Left renal cortex interstitium (tissue), 4 donors: ENCODE results near the gene PACSIN3. TPM values are rescaled to one million over a fixed set of nuclear protein-coding genes. Genes with fewer than 3 reads are reported as not detected.
"Not testable (repeated sequence)": the region's sequence is repeated elsewhere in the genome, so short reads cannot be mapped to it uniquely, and the experiment has no call there.

ENCODE experiments used
- DNase-seq, 4 donors: peaks; one replicate each; pipeline ENCODE4 v3.0.0-alpha.2; 2013; ENCODE audit warnings: low read depth in 4 of 4, low spot score in 2 of 4, missing footprints in 1 of 4
- polyA plus RNA-seq, 4 donors: library from polyadenylated mRNA; unstranded; fragments of 120-200 nt; gene quantifications; one replicate each; pipeline ENCODE4 v1.2.1, GENCODE V29; 2013; ENCODE audit not compliant: insufficient read length in 4 of 4

The PACSIN3 gene
- polyA plus RNA-seq, 4 donors = 31.9 to 39.7 (median 34.5) TPM

DNA sequence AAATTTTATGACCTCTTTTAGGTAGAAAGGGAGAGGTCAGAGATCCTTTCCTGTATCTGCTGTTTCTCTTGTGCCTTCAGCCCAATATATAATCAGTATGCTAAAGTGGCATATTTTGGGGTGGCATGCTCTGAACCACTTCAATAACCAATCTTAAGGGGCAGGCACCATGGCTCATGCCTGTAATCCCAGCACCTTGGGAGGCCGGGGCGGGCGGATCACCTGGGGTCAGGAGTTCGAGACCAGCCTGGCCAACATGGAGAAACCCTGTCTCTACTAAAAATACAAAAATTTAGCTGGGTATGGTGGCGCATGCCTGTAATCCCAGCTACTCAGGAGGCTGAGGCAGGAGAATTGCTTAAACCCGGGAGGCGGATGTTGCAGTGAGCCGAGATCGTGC is 11.9 kb upstream of the PACSIN3 start:
- not testable (repeated sequence) for DNase-seq

DNA sequence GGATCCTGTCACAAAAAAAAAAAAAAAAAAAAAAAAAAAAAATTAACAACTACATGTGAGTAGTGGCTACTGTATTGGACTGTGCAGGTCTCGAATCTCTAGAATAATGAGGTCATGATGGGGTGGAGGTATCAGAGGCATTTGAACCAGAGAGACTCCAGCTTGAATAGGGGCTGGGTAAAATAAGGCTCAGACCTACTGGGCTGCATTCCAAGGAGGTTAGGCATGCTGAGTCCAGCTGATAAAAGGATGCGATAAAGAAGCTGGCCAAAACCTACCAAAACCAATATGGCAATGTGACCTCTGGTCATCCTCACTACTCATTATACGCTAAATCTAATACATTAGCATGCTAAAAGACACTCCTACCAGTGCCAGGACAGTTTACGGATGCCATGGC is 5.9 kb upstream of the PACSIN3 start:
- DNase-seq = no peak

DNA sequence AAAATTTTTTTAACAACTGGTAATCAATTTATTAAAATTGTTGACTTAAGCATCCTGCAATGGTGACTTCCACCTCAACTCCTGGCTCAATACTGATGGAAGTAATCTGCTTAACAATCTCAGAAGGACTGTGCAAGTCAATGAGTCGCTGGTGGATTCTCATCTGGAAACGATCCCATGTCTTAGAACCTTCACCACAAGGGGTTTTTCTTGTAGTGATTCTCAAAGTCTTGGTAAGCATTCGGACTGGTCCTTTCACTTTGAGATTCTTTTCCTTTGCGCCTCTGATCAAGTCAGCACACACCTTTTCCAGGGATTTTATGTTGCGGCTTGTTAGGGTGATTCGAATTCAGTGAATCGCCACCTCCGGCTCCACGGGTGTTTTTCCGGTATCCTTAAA is 4.9 kb upstream of the PACSIN3 start:
- not testable (repeated sequence) for DNase-seq

DNA sequence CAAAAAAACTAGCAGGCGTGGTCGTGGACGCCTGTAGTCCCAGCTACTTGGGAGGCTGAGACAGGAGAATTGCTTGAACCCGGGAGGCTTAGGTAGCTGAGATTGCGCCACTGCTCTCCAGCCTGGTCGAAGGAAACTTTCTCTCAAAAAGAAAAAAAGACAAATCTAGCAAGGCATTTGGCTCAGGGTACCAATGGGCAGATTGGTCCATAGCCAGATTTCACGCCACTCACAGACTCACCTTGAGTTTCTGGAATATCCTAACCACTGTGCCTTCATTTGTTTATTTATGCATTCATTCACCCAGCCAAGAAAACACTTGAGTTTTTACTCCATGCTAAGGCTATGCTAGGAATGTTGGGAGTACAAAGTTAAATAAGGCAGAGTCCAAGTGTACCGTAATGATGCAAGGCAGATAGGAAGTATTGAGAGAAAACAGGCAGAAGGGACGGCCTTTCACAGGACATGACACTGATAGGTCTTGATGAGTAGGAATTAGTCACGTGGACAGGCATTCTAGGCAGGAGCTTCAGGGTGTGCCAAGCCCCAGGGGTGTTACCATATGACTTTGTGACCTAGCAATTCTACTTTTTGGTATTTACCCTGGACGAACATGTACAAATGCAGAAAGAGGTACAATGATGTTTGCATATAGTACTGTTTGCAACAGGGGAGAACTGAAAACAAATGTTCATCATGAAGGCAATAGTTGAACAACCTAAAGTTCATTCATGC is 3.0 kb upstream of the PACSIN3 start:
- no peak for DNase-seq

DNA sequence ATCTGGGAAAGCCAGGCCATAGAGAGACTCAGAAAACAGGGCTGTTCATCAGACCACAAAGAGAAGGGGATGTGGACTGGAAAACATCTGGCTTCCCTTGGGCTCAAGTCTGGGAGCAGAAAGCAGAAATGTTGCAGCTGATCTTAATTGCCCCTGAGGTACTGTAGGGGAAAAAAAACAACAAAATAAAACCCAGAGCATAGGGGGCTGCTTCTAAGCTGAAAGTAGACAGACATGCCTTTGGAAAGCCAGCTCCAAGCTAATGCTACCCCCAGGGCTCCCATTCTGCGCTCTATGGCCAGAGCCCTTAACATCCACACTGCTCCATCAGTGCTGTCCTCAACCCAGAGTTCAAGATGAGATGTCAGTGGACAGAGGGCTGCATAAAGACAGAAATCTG is 2.0 kb upstream of the PACSIN3 start:
- DNase-seq = peak in 2 of 4 donors; percentile 21 to 27

DNA sequence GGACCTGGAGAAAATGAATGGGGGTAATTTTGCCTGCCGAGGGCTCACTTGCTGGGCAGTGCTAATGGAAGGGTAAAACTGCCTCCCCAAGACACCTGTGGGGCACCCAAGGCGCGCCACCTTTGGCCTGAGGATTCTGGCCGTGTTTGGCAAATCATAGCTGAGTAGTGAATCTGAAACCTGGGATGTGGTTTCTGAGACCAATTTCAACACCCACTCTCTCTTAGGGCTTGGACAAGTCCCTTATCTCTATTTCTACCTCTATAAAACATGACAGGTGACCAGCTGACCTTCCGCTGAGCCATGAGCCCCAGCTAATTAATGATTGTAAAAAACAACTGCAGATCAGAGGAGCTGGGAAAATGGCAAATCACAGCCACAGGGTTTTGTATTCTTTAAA is 1.5 kb upstream of the PACSIN3 start:
- DNase-seq = no peak

DNA sequence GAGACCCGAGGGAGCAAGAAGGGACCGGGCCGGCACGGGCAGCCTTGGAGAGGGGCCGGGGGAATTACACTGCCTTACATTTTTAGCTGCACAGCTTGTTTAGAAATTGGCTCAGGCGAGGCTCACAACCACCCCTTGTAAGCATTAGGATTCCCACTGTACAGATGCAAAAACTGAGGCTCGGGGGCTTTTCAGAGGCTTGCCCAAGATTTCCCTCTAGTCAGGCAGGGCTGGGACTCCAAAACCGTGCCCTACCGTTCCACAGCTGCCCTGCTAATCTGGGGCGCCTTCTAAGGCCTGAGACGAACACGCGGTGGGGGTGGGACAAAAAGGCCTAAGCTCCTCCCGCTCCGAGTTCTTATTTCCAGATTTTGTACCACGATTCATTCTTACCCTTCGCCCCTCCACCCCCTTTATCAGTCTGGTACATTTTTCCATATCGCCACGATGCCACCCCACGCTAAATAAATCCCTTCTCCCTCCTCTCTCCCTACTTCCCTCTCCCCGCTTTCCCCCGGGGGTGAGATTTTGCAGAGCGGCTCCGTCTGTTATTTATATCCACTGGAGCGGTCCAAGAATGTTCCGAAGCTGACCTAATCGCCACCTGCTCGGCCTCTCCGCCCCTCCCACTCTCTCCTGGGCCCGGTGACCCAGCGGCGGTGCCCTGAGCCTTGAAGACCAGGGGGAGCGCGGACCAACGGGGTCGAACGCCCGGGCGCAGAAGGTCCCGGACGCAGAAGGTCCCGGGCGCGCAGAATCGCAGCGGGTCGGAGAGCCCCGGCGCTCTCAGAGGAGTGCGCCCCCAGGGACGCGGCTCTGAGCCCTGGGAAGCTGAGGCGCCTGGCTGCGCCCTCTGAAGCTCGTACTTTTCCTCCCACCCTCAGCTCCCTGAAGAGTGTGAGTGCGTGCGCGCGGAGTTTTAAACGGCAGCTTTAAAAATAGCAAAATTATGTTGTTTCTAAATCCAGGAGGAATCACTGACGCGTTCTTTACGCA is 764 bp upstream of the PACSIN3 start:
- peak in 3 of 4 donors; percentile 17 to 34 (median 26) for DNase-seq

DNA sequence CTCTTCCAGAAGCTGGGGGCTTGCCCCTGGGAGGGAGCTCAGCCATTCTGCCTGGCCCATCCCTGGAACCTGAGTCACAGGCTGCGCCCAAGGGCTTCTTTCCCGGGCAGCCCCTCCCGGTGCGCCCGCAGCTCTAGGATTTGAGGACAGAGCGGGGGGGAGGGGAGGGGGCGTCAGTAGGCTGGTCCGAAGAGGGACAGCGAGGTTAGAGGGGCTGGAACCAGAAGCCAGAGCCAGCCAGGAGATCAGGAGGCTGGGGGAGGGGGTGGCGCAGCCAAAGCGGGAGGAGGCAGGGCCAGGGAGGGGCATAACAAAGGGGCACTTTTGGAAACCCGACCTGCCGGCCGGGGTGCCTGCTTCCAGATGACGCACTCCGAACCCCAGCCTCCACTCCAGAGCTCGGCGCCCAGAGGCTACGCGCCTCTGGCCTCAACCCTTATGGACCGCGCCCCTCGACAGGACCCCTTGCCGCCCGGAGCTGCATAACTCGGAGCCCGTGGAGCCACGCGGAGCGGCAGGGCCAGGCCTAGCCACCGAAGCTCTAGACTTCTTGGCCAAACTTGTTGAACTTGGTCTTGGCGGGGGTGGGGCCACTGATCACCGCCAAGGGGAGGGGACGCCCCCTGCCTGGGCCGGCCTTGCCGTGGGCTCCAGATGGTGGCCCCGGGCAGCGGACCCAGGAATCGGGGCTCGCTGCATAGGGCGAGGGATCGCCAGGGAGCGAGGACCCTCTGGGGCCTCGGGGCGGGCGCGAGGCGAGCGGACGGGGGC is 744 bp downstream of the PACSIN3 start:
- peak in 2 of 4 donors; percentile 24 to 37 for DNase-seq

DNA sequence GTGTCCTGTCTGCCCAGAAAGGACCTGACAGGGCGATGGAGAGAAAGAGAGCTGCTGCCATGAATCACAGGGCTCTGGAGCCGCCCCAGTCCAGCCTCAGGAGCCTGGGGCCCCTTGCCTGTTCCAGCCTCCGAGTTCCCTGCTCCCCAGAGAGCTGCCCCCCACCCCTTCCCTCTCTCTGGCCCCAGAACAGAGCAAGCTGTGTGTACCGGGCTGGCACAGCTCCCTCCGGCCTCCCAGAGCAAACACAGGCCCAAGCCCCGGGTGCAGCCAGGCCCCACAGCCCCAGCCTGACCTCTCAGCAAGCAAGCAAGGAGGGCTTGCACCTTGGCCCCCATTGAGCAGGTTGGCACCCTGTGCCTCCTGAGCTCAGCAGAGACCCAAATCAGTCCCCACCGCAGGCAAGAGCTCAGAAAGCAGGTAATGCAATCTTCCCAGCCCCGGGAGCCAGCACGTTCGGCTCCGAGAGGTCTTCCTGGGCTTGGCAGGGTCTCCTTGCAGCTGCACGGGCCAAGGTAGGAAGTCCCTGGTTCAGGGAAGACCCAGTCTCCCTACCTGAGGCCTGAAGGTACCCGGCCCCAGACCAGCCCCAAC is 1.4 kb downstream of the PACSIN3 start:
- no peak for DNase-seq

DNA sequence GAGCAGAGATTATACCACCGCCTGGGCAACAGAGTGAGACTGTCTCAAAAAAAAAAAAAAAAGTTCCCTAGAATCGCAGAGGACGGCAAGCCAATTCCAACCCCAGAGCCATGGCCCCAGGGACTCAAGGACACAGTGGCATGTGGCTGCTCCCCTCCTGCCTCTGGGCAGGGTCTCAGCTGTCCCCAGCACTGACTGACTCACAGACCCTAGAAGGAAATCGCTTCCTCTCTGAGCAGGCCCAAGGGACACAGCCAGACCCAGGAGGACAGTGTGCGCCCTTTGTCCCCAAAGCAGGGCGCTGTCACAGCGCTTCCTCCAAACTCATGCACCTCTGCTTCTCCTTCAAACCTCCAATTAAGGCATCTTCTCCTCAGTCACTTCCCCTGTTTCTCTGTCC is 2.3 kb downstream of the PACSIN3 start:
- no peak for DNase-seq

DNA sequence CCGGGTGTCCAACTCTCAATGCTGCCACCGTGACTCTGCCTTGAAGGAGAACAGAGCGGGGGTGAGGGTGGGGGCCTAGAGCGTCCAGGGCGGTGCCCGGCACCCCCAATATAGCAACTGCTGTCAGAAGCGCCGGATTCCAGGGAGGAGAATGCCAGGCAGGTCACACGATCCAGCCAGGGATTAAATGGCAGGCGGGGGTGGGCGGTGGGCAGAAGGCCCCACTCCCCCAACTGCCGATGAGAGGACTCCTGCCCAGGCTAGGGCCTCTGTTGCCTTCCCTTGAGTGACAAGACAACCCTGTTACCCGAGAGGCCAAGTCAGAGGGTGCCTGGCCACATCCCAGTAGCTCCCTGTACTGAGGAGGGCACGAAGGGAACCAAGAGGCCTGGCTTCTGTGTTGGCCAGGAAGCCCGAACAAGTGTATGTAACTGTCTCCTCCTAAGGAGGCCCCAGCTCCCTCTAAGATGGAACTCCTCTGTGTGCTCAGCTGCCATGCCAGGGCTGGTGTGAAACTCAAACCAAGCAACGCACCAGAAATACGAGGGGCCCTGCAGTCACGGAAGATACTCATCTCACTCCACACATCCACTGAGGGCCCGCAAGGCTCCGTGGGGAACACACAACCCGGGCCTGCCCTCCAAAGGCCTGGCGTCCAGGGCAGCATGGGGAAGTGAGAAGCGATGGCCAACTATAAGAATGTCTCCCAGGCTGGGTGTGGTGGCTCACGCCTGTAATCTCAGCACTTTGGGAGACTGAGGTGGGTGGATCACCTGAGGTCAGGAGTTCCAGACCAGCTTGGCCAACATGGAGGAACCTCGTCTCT is 3.0 kb downstream of the PACSIN3 start:
- DNase-seq = no peak

DNA sequence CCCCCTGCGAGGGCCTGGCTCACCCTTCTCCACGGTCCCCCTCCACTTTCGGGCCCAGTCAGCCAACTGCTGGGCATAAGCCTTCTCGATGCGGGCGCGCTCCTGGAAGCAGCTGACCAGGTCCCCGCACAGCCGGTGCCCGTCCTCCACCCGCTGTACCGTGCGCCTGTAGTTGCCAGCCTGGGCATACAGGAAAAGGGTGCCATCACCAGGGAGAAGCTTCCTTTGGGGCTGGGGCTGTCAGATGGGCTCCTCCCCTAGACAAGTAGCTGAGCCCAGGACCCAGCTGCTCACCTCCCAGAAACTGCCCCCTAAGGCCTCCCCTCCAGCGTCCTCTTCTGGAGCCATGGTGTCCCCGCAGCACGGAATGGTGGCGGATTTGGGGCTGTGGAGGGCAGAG is 3.9 kb downstream of the PACSIN3 start:
- no peak for DNase-seq

DNA sequence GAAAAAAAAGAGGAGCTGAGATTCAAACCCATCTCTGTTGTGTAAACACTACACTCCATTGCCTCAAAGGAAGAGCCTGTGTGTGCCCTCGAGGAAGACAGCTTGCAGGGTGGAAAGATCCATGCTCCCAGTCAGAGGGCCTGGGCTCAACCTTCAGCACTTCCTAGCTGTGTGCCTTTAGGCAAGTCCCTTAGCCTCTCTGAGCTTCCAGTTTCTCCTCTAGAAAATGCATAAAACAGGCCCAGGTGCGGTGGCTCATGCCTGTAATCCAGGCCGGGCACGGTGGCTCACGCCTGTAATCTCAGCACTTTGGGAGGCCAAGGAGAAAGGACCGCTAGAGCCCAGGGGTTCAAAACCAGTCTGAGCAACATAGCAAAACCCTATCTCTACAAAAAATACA is 5.0 kb downstream of the PACSIN3 start:
- DNase-seq = no peak

DNA sequence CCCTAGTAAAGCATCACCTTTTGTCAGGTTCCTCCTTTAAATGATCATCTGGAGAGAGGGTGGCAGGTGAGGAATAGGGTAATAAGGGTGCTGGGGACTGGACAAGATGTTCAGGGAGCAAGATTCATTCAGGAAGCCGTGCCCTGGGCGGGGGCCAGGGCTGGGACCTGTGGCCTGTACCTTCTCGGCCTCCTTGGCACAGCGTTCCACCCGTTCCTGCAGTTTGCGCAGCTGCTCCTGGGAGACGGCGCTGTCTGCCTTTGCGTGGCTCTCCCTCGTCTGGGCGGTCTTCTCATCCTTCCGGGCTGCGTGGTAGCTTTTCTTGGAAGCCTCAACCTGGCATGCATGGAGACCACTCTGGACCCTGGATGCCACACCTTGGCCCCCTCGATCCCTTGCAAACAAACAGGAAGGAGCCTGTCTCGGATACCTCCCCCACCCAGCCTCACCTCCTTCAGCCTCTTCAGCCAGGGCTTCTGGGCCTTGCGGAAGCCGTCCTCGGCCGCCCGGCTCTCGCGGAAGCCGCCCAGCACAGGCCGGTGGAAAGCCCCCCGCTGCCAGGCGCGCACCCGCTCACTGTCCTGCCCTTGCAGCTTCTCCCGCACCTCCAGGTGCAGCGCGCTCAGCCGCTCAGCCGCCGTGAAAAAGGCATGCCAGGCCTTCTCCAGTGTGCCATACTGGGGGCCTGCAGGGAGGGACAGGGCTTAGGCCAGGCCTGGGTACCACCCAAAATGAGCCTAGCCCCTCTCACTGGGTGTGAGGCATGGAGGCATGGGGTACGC is 6.0 kb downstream of the PACSIN3 start:
- no peak for DNase-seq

DNA sequence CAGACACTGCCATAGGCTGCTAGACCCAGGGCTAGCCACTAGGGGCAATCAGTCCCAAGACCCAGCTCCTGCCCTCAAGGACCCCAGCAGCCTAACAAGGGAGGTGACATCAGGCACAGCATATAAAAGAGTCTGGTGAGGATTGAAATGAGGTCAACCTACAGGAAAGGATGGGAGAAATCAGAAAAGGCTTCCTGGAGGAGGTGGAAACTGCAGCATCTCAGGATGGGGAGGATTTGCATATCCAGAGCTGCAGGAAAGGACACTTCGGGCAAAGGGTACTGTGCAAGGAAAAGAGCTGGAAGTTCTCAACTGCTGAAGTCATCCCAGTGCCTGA is 6.6 kb downstream of the PACSIN3 start:
- no peak for DNase-seq

DNA sequence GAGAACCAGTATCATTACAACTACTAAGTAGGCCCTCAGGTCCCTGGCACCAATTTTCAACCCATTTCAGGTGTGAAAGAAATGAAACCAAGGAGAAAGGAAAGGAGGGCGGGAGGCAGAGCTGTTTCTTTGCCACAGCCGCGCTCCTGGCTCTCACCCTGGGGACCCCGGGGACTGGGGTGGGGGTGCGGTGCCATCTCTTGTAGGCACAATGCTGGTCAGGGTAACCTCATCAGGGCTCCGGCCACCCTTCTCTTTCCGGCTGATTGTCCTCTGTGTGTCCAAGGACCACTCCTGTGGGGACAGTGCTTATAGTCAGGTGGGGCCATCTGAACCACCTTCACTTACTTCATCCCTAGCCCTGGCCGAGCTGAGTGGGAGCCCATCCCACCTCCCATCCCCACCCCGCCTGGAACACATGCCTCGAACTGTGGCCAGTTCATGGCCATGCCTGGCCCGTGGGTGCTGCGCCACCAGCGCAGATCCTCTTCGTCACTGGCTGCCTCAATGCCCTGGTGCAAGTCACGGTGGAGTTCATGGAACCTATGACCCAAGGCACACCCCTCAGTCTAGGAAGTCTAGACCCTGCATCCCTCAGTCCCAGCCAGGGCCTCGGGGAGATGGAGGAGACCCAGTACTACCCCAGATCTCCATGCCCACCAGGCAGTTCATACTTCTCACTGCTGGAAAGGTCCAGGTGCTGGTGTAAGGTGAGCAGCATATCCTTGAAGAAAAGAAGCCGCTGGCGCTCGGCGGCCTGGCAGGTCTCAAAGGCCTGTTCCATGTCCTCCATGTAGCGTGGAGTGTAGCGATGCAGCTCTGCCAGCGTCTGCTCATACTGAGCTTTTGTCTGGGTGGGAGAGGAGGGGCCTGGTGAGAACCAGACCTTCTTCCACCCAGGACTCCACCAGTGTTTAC is 7.2 kb downstream of the PACSIN3 start:
- no peak for DNase-seq

DNA sequence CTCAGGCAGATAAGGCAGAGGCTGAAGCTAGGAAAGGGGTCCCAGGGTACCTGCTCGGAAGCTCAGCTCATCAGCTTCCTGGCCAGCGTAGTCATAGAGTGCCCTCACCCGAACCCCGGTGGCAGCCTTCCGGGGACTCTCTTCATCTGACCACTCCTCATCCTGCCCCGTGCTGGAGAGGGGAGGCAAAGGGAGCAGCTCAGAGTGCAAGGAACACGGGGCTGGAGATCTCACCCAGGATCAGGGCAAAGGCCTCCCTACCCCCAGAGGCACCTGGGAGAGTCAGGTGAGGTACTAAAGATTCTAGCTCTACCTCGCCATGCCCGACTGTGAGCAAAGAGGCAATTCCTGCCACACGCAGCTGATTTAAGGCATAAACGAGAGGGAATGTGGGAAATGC is 7.9 kb downstream of the PACSIN3 start:
- DNase-seq = no peak

DNA sequence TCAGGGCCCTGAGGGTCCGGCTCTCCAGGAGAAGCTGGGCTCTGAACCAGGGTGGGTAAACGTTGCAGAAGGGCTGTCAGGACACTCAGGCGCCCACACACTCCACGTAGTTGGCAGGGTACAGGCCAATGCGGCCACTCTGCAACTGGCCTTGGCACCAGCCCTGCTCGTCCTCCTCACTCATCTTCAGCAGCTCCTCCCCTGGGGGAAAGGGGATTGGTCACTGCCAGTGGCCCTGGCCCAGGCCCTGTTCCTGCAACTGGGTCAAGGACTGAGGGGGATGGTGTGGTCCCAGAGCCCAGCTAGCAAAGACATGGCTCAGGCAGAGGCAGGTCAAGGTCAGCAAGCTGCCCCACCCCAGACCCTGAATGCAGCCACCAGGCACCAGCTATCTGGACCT is 8.4 kb downstream of the PACSIN3 start:
- no peak for DNase-seq
